Measurements from ENCODE around the gene ZBTB3. TPM values are rescaled to one million over a fixed set of nuclear protein-coding genes. Genes with fewer than 3 reads are reported as not detected.
A peak's percentile ranks its signal among the peaks of the same experiment; 100 is the strongest.

ZBTB3 gene
- total and polyA plus RNA-seq, 2 of the 13 experiments (the other 11 are each of a cell fraction or from before 2014, with no cell fraction given), result 3.4 to 5.2 TPM

DNA sequence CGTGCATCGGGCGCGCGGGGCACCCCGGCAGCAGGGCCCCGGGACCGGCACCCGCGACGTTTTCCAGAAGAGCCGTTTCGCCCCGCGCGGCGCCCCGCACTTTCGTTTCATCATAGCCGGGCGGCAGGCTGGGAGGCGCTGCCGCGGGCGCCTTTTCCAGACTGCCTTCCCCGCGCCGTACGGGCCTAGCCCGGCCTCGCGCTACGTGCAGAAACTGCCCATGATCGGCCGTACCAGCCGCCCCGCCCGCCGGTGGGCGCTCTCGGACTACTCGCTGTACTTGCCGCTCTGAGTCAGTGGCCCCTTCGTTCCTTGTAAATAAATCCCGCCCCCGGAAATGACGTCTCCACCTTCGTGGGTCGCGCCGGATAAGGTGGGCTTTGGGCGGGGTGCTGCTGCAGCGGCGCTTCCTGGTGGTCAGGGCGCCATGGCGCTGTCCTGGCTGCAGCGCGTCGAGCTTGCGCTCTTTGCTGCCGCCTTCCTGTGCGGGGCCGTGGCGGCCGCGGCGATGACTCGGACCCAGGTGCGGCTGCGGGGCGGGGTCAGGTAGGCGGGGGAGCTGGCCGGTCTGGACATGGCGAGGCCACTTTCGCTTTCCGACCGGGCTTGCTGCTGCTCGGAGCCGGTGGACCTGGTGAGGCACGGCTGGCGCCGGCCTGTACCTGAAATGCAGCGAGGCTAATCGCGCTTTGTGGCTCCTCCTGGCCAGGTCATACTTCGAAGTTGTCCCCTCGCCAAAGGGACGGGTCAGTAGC, 33.2 kb upstream of the ZBTB3 start, which contains the start of gene TMEM179B (continued):
- 0 out of 2 replicates have a peak, but pooled peaks have one; percentile 21 for TF ChIP-seq KLF12 (CRISPR knock-in tag; IDR thresholded peaks at IDR 0.05; ENCODE audit: borderline replicate concordance)
- TF ChIP-seq, protein P1, sequence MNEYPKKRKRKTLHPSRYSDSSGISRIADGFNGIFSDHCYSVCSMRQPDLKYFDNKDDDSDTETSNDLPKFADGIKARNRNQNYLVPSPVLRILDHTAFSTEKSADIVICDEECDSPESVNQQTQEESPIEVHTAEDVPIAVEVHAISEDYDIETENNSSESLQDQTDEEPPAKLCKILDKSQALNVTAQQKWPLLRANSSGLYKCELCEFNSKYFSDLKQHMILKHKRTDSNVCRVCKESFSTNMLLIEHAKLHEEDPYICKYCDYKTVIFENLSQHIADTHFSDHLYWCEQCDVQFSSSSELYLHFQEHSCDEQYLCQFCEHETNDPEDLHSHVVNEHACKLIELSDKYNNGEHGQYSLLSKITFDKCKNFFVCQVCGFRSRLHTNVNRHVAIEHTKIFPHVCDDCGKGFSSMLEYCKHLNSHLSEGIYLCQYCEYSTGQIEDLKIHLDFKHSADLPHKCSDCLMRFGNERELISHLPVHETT (CRISPR knock-in tag; conservative IDR thresholded peaks at IDR 0.05), result peak; percentile 76; the same call in 1 of the 2 replicates
- TF ChIP-seq, protein P2, sequence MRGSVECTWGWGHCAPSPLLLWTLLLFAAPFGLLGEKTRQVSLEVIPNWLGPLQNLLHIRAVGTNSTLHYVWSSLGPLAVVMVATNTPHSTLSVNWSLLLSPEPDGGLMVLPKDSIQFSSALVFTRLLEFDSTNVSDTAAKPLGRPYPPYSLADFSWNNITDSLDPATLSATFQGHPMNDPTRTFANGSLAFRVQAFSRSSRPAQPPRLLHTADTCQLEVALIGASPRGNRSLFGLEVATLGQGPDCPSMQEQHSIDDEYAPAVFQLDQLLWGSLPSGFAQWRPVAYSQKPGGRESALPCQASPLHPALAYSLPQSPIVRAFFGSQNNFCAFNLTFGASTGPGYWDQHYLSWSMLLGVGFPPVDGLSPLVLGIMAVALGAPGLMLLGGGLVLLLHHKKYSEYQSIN (CRISPR knock-in tag; IDR thresholded peaks at IDR 0.05; ENCODE audit: borderline replicate concordance), result no peak
- no peak; the same call in 1 of the 2 replicates for TF ChIP-seq PHF21A (CRISPR knock-in tag; IDR thresholded peaks at IDR 0.05)
- TF ChIP-seq, protein P3, sequence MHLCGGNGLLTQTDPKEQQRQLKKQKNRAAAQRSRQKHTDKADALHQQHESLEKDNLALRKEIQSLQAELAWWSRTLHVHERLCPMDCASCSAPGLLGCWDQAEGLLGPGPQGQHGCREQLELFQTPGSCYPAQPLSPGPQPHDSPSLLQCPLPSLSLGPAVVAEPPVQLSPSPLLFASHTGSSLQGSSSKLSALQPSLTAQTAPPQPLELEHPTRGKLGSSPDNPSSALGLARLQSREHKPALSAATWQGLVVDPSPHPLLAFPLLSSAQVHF (CRISPR knock-in tag; IDR thresholded peaks at IDR 0.05), result peak; percentile 93; the same call in 1 of the 2 replicates
- peak; percentile 90; the same call in 1 of the 2 replicates for TF ChIP-seq ZNF563 (CRISPR knock-in tag; IDR thresholded peaks at IDR 0.05)
- 0 out of 2 replicates have a peak, but pooled peaks have one; percentile 84 for TF ChIP-seq MTF2 (CRISPR knock-in tag; IDR thresholded peaks at IDR 0.05; ENCODE audit: borderline replicate concordance)
- TF ChIP-seq CCAR2 (optimal IDR thresholded peaks at IDR 0.05; ENCODE audit: low read depth, low read length), result no peak
- TF ChIP-seq NCOA5 (CRISPR knock-in tag; IDR thresholded peaks at IDR 0.05), result no peak
- TF ChIP-seq ZBTB7A (CRISPR knock-in tag; IDR thresholded peaks at IDR 0.05), result peak; percentile 86
- TF ChIP-seq, protein P4, sequence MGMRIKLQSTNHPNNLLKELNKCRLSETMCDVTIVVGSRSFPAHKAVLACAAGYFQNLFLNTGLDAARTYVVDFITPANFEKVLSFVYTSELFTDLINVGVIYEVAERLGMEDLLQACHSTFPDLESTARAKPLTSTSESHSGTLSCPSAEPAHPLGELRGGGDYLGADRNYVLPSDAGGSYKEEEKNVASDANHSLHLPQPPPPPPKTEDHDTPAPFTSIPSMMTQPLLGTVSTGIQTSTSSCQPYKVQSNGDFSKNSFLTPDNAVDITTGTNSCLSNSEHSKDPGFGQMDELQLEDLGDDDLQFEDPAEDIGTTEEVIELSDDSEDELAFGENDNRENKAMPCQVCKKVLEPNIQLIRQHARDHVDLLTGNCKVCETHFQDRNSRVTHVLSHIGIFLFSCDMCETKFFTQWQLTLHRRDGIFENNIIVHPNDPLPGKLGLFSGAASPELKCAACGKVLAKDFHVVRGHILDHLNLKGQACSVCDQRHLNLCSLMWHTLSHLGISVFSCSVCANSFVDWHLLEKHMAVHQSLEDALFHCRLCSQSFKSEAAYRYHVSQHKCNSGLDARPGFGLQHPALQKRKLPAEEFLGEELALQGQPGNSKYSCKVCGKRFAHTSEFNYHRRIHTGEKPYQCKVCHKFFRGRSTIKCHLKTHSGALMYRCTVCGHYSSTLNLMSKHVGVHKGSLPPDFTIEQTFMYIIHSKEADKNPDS (CRISPR knock-in tag; IDR thresholded peaks at IDR 0.05), result 0 out of 2 replicates have a peak, but pooled peaks have one; percentile 50
- no peak for TF ChIP-seq ZNF773 (CRISPR knock-in tag; IDR thresholded peaks at IDR 0.05; ENCODE audit: borderline replicate concordance)
- TF ChIP-seq, protein P5, sequence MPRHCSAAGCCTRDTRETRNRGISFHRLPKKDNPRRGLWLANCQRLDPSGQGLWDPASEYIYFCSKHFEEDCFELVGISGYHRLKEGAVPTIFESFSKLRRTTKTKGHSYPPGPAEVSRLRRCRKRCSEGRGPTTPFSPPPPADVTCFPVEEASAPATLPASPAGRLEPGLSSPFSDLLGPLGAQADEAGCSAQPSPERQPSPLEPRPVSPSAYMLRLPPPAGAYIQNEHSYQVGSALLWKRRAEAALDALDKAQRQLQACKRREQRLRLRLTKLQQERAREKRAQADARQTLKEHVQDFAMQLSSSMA (CRISPR knock-in tag; IDR thresholded peaks at IDR 0.05), result peak; percentile 47; the same call in 1 of the 2 replicates
- peak; percentile 60 for TF ChIP-seq HNRNPLL (IDR thresholded peaks at IDR 0.05; ENCODE audit: low read depth, low read length, poor library complexity, severe bottlenecking)
- TF ChIP-seq ZFP90 (CRISPR knock-in tag; IDR thresholded peaks at IDR 0.05; ENCODE audit: borderline replicate concordance), result peak; percentile 47; the same call in 1 of the 2 replicates
- TF ChIP-seq, protein P6, sequence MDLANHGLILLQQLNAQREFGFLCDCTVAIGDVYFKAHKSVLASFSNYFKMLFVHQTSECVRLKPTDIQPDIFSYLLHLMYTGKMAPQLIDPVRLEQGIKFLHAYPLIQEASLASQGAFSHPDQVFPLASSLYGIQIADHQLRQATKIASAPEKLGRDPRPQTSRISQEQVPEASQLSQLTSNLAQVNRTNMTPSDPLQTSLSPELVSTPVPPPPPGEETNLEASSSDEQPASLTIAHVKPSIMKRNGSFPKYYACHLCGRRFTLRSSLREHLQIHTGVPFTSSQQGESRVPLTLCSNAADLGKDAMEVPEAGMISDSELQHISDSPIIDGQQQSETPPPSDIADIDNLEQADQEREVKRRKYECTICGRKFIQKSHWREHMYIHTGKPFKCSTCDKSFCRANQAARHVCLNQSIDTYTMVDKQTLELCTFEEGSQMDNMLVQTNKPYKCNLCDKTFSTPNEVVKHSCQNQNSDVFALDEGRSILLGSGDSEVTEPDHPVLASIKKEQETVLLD (CRISPR knock-in tag; IDR thresholded peaks at IDR 0.05; ENCODE audit: low read depth), result peak; percentile 74
